ENCODE data around the gene LRRC72.

- TF ChIP-seq CTCF (IDR thresholded peaks at IDR 0.05) (no peak), POLR2A (IDR thresholded peaks at IDR 0.05) (no peak)
These were observed 37.4 kb downstream of the LRRC72 start for GRCh38 chr7:16564023-16564380.
